CD14-positive monocyte (primary cell): Measurements from ENCODE around the gene CCNL1. TPM values are rescaled to one million over a fixed set of nuclear protein-coding genes. Genes with fewer than 3 reads are reported as not detected.
A peak's percentile ranks its signal among the peaks of the same experiment; 100 is the strongest.
"Not testable (repeated sequence)": the region's sequence is repeated elsewhere in the genome, so short reads cannot be mapped to it uniquely, and the experiment has no call there.

Source experiments
- DNase-seq, 3 donors: peaks; one replicate each; pipeline ENCODE4 v3.0.0-alpha.2; 2011 to 2022
- H2AFZ ChIP-seq: 2 replicates; pipeline ENCODE4 v1.6.0; 2012; ENCODE audit warnings: mild to moderate bottlenecking, low read depth, low read length, inconsistent platforms; ENCODE audit not compliant: insufficient read depth, poor library complexity, severe bottlenecking
- H3K27ac ChIP-seq, 2 donors: 1 replicate in 1 of 2; 2 replicates in 1 of 2; pipeline ENCODE4 v1.5.1; 2012 to 2013; ENCODE audit warnings: low read length in 2 of 2, control low read depth in 1 of 2, inconsistent platforms in 1 of 2, low read depth in 1 of 2, mild to moderate bottlenecking in 1 of 2
- H3K27me3 ChIP-seq, 2 donors: one replicate each; pipeline versions ENCODE4 v1.6.0 to v1.6.1; 2011 to 2013; ENCODE audit warnings: low read length in 2 of 2; ENCODE audit not compliant: control insufficient read depth in 2 of 2, insufficient read depth in 2 of 2
- H3K36me3 ChIP-seq, 2 donors: replicated peaks in 1 of 2; 1 replicate in 1 of 2; 2 replicates in 1 of 2; pipeline versions ENCODE4 v1.5.1 to v1.6.1; 2012 to 2013; ENCODE audit warnings: low read length in 2 of 2, control low read depth in 1 of 2, inconsistent platforms in 1 of 2, mild to moderate bottlenecking in 1 of 2; ENCODE audit not compliant: insufficient read depth in 2 of 2, control insufficient read depth in 1 of 2
- H3K4me1 ChIP-seq, 2 donors: 1 replicate in 1 of 2; 2 replicates in 1 of 2; pipeline versions ENCODE4 v1.5.1 to v1.6.1; 2012 to 2013; ENCODE audit warnings: low read length in 2 of 2, control low read depth in 1 of 2, inconsistent platforms in 1 of 2, mild to moderate bottlenecking in 1 of 2, moderate library complexity in 1 of 2; ENCODE audit not compliant: insufficient read depth in 2 of 2, control insufficient read depth in 1 of 2
- H3K4me2 ChIP-seq: replicated peaks from 2 replicates; pipeline ENCODE3; 2012; ENCODE audit warnings: low read length, moderate library complexity, mild to moderate bottlenecking; ENCODE audit not compliant: poor library complexity, severe bottlenecking; ENCODE audit errors: extremely low read depth
- H3K4me3 ChIP-seq, 3 experiments: fragments of 200-600 bp in 1 of 3; sonication (generic) in 1 of 3; replicated peaks in 1 of 3; 1 replicate in 2 of 3; 2 replicates in 1 of 3; pipeline ENCODE4 v1.5.1; 2011 to 2013; ENCODE audit warnings: low read length in 3 of 3, mild to moderate bottlenecking in 3 of 3, control low read depth in 2 of 3, low read depth in 2 of 3, inconsistent platforms in 1 of 3, moderate library complexity in 1 of 3
- H3K79me2 ChIP-seq: 2 replicates; pipeline ENCODE4 v1.6.0; 2012; ENCODE audit warnings: mild to moderate bottlenecking, control low read depth, inconsistent platforms, low read length, moderate library complexity; ENCODE audit not compliant: insufficient read depth
- H3K9ac ChIP-seq: 2 replicates; pipeline ENCODE4 v1.6.0; 2017; ENCODE audit warnings: low read length, mild to moderate bottlenecking; ENCODE audit not compliant: insufficient read depth, poor library complexity, severe bottlenecking
- H3K9me3 ChIP-seq, 2 donors: replicated peaks in 1 of 2; 1 replicate in 1 of 2; 2 replicates in 1 of 2; pipeline versions ENCODE4 v1.5.1 to v1.6.1; 2012 to 2013; ENCODE audit warnings: low read length in 2 of 2, control low read depth in 1 of 2; ENCODE audit not compliant: control insufficient read depth in 1 of 2, insufficient read depth in 1 of 2
- H4K20me1 ChIP-seq: 2 replicates; pipeline ENCODE4 v1.6.0; 2012; ENCODE audit warnings: mild to moderate bottlenecking, low read length, control low read depth, moderate library complexity; ENCODE audit not compliant: insufficient read depth
- H3K27ac Mint-ChIP-seq, 7 donors: one replicate each; pipeline ENCODE4 v1.8.0; 2020; ENCODE audit warnings: mild to moderate bottlenecking in 7 of 7, mixed read lengths in 7 of 7, moderate library complexity in 6 of 7, inconsistent platforms in 2 of 7
- H3K27me3 Mint-ChIP-seq, 3 donors: one replicate each; pipeline ENCODE4 v1.8.0; 2021 to 2022; ENCODE audit warnings: low read depth in 3 of 3, mild to moderate bottlenecking in 3 of 3, mixed read lengths in 3 of 3, moderate library complexity in 3 of 3, inconsistent platforms in 1 of 3
- H3K36me3 Mint-ChIP-seq, 2 donors: one replicate each; pipeline ENCODE4 v1.8.0; 2020; ENCODE audit warnings: mixed read lengths in 2 of 2, inconsistent platforms in 1 of 2, mild to moderate bottlenecking in 1 of 2
- H3K4me1 Mint-ChIP-seq: one replicate; pipeline ENCODE4 v1.8.0; 2020; ENCODE audit warnings: mild to moderate bottlenecking, mixed read lengths
- H3K4me3 Mint-ChIP-seq, 2 donors: one replicate each; pipeline ENCODE4 v1.8.0; 2020; ENCODE audit warnings: mild to moderate bottlenecking in 2 of 2, mixed read lengths in 2 of 2, moderate library complexity in 1 of 2
- H3K9me3 Mint-ChIP-seq, 7 donors: one replicate each; pipeline ENCODE4 v1.8.0; 2020 to 2022; ENCODE audit warnings: mixed read lengths in 7 of 7, mild to moderate bottlenecking in 6 of 7, moderate library complexity in 6 of 7, inconsistent platforms in 2 of 7
- CTCF ChIP-seq: fragments of 200-600 bp; IDR thresholded peaks from one replicate; pipeline ENCODE4 v1.8.0; 2022; ENCODE audit warnings: antibody characterized with exemption, mild to moderate bottlenecking
- WGBS: methylation state at CpG from one replicate; pipeline ENCODE4 v1.1.5; 2013; ENCODE audit warnings: missing lambda C conversion rate; ENCODE audit not compliant: insufficient coverage; 5-methylcytosine and 5-hydroxymethylcytosine counted together
- intact Hi-C, 2 donors: fragments of 100-400 bp; cut with micrococcal nuclease; formaldehyde crosslinking; loops; one replicate each; pipeline versions ENCODE4 v1.15.0 to v1.15.1; 2023
- polyA plus RNA-seq, 3 donors: library from polyadenylated mRNA; depleted of rRNA in 1 of 3; unstranded in 2 of 3; stranded (reverse) in 1 of 3; fragments of 300-500 nt in 2 of 3; fragments of >200 nt in 1 of 3; fragmentation: Illumina TruSeq in 2 of 3; gene quantifications; 1 replicate in 2 of 3; 2 replicates in 1 of 3; pipeline ENCODE4 v1.2.3, GENCODE V29; 2012 to 2021

The CCNL1 gene
- polyA plus RNA-seq, 3 donors = 32.0 to 751 (median 42.3) TPM

GRCh38 chr3:157166115-157166514, 6.2 kb upstream of the CCNL1 start:
- H4K20me1 ChIP-seq = no peaks in the 10 kb centered on the region
- H3K79me2 ChIP-seq = peaks cover 15% of the 10 kb centered on the region
- H3K4me1 Mint-ChIP-seq = peaks cover 23% of the 10 kb centered on the region
- H3K36me3 Mint-ChIP-seq = peaks cover 0 to 7% of the 10 kb centered on the region in 2 donors
- no peaks in the 10 kb centered on the region for H3K9me3 ChIP-seq
- no peaks in the 10 kb centered on the region for H3K9me3 Mint-ChIP-seq
- H3K4me1 ChIP-seq = peaks cover 23 to 27% of the 10 kb centered on the region in 2 donors
- intact Hi-C loops = no loop called here
- H3K9ac ChIP-seq = no peak overlapping the region
- no peak overlapping the region for H3K4me2 ChIP-seq
- H3K27me3 ChIP-seq = no peaks in the 10 kb centered on the region
- no peak for TF ChIP-seq CTCF
- DNase-seq = no peak
- no peak overlapping the region for H3K4me3 Mint-ChIP-seq
- no peaks in the 10 kb centered on the region for H3K36me3 ChIP-seq
- peaks cover 0 to 3% (median 1%) of the 10 kb centered on the region in 3 donors for H3K27me3 Mint-ChIP-seq
- no peak overlapping the region for H3K4me3 ChIP-seq
- H3K27ac Mint-ChIP-seq = no peak overlapping the region
- H2AFZ ChIP-seq = no peak overlapping the region
- no peak overlapping the region for H3K27ac ChIP-seq

GRCh38 chr3:157163217-157163953, 3.4 kb upstream of the CCNL1 start:
- Histone ChIP-seq H3K27me3 (no peaks in the 10 kb centered on the region), H3K27ac (no peak overlapping the region), H3K9ac (no peak overlapping the region), H3K4me1 (peaks cover 26 to 32% of the 10 kb centered on the region in 2 donors), H4K20me1 (peaks cover 15% of the 10 kb centered on the region), H3K36me3 (peaks cover 5 to 8% of the 10 kb centered on the region in 2 donors), H2AFZ (no peak overlapping the region), H3K9me3 (no peaks in the 10 kb centered on the region), H3K4me3 (no peak overlapping the region), H3K4me2 (no peak overlapping the region), H3K79me2 (peaks cover 30% of the 10 kb centered on the region)
- TF ChIP-seq CTCF = no peak
- peak overlapping the region; percentile 59 to 86 (median 78) for H3K27ac Mint-ChIP-seq
- H3K36me3 Mint-ChIP-seq = peaks cover 7 to 17% of the 10 kb centered on the region in 2 donors
- no peak overlapping the region for H3K4me3 Mint-ChIP-seq
- H3K27me3 Mint-ChIP-seq = peaks cover 0 to 8% (median 1%) of the 10 kb centered on the region in 3 donors
- 89% methylated on average over 15 of the region's 19 CpGs for WGBS
- peaks cover 0 to 3% (median 0%) of the 10 kb centered on the region in 7 donors for H3K9me3 Mint-ChIP-seq
- H3K4me1 Mint-ChIP-seq = peaks cover 24% of the 10 kb centered on the region
- intact Hi-C loops = loop anchor here in 1 of 2 donors (5.0 kb wide), 1 partner anchor 284 kb away; no protein-coding TSS in a partner anchor
- DNase-seq = peak in 1 of 3 donors; percentile 20

GRCh38 chr3:157162620-157163019, 2.7 kb upstream of the CCNL1 start:
- DNase-seq = peak in 1 of 3 donors; percentile 38
- H3K4me3 ChIP-seq, H3K9ac ChIP-seq, H3K9me3 ChIP-seq, H3K27ac ChIP-seq, H3K9me3 Mint-ChIP-seq, H3K4me2 ChIP-seq, H3K27me3 Mint-ChIP-seq, H3K27me3 ChIP-seq, H2AFZ ChIP-seq, H3K4me3 Mint-ChIP-seq: not testable (repeated sequence)
- peaks cover 32% of the 10 kb centered on the region for H3K4me1 Mint-ChIP-seq
- Histone ChIP-seq H4K20me1 (peaks cover 23% of the 10 kb centered on the region), H3K36me3 (peaks cover 13 to 16% of the 10 kb centered on the region in 2 donors), H3K4me1 (peaks cover 33 to 40% of the 10 kb centered on the region in 2 donors), H3K79me2 (peaks cover 38% of the 10 kb centered on the region)
- intact Hi-C loops = loop anchor here in 1 of 2 donors (5.0 kb wide), 1 partner anchor 285 kb away; no protein-coding TSS in a partner anchor
- peak overlapping the region; percentile 15 to 86 (median 82) for H3K27ac Mint-ChIP-seq
- 88% methylated on average over 6 of the region's 7 CpGs for WGBS
- peaks cover 15 to 25% of the 10 kb centered on the region in 2 donors for H3K36me3 Mint-ChIP-seq
